H1 (cell line): ENCODE results near the gene MTO1. TPM values are rescaled to one million over a fixed set of nuclear protein-coding genes. Genes with fewer than 3 reads are reported as not detected.

Experiments
- CTCF ChIA-PET: fragments of 300-600 bp; sonication (Branson Sonifier 250); formaldehyde crosslinking; loops from one replicate; lab custom pipeline; 2021; ENCODE audit not compliant: partially characterized antibody; lab: Charles Lee
- POLR2A ChIA-PET: fragments of 300-600 bp; sonication (Branson Sonifier 250); formaldehyde crosslinking; loops from one replicate; lab custom pipeline; 2021; ENCODE audit warnings: inconsistent platforms; ENCODE audit not compliant: partially characterized antibody; lab: Charles Lee
- DNase-seq, 2 experiments: peaks; one replicate each; pipeline versions ENCODE4 v3.0.0 to v3.0.0-alpha.2; 2010 to 2022; ENCODE audit warnings: low spot score in 2 of 2, low read depth in 1 of 2, mixed read lengths in 1 of 2
- FAIRE-seq: peaks from 2 replicates; lab custom pipeline; 2011; peaks lifted over from hg19 to GRCh38; lab: Jason Lieb, UNC
- H2AFZ ChIP-seq: 2 replicates; pipeline ENCODE4 v1.8.1; 2012; ENCODE audit warnings: low read length, inconsistent platforms
- H2AK5ac ChIP-seq: 2 replicates; pipeline ENCODE4 v1.6.1; 2013; ENCODE audit warnings: low read depth, low read length
- H2BK120ac ChIP-seq: replicated peaks from 2 replicates; pipeline ENCODE3; 2013; ENCODE audit warnings: low read depth, low read length, inconsistent platforms
- H2BK12ac ChIP-seq: 2 replicates; pipeline ENCODE4 v1.6.1; 2013; ENCODE audit warnings: low read depth, low read length
- H2BK15ac ChIP-seq: 2 replicates; pipeline ENCODE4 v1.6.1; 2013; ENCODE audit warnings: low read length
- H2BK20ac ChIP-seq: 2 replicates; pipeline ENCODE4 v1.6.1; 2013; ENCODE audit warnings: low read length
- H2BK5ac ChIP-seq: 2 replicates; pipeline ENCODE4 v1.6.1; 2013; ENCODE audit warnings: low read depth, low read length
- H3K14ac ChIP-seq: 2 replicates; pipeline ENCODE4 v1.6.1; 2013; ENCODE audit warnings: inconsistent platforms; ENCODE audit not compliant: insufficient read length
- H3K18ac ChIP-seq: 2 replicates; pipeline ENCODE4 v1.6.1; 2013; ENCODE audit warnings: low read length; ENCODE audit errors: extremely low read depth
- H3K23ac ChIP-seq: 2 replicates; pipeline ENCODE4 v1.6.1; 2013; ENCODE audit warnings: inconsistent platforms; ENCODE audit not compliant: insufficient read length
- H3K23me2 ChIP-seq: 2 replicates; pipeline ENCODE4 v1.6.1; 2013; ENCODE audit warnings: low read depth, low read length
- H3K27ac ChIP-seq: 2 replicates; pipeline ENCODE4 v1.6.1; 2011; ENCODE audit warnings: low read depth, low read length, inconsistent platforms
- H3K27me3 ChIP-seq, 4 experiments: replicated peaks in 1 of 4; 1 replicate in 1 of 4; 2 replicates in 3 of 4; pipeline versions ENCODE4 v1.6.1 to v1.8.1; 2011 to 2013; ENCODE audit warnings: low read length in 3 of 4, mild to moderate bottlenecking in 3 of 4, inconsistent platforms in 2 of 4, mixed read lengths in 2 of 4, moderate library complexity in 1 of 4; ENCODE audit not compliant: control insufficient read depth in 3 of 4, insufficient read depth in 3 of 4; ENCODE audit errors: extremely low read depth in 1 of 4
- H3K36me3 ChIP-seq, 4 experiments: 2 replicates each; pipeline versions ENCODE4 v1.6.1 to v1.8.1; 2011 to 2013; ENCODE audit warnings: mild to moderate bottlenecking in 4 of 4, low read length in 3 of 4, moderate library complexity in 2 of 4, control low read depth in 1 of 4, inconsistent platforms in 1 of 4; ENCODE audit not compliant: insufficient read depth in 4 of 4, control insufficient read depth in 2 of 4
- H3K4ac ChIP-seq: replicated peaks from 2 replicates; pipeline ENCODE3; 2013; ENCODE audit warnings: low read length, low read depth, mixed read lengths, inconsistent platforms; ENCODE audit not compliant: insufficient read length
- H3K4me1 ChIP-seq, 4 experiments: replicated peaks in 1 of 4; 1 replicate in 1 of 4; 2 replicates in 3 of 4; pipeline versions ENCODE4 v1.6.1 to v1.8.1; 2011 to 2013; ENCODE audit warnings: low read length in 3 of 4, inconsistent platforms in 2 of 4, mixed read lengths in 1 of 4; ENCODE audit not compliant: insufficient read depth in 4 of 4, control insufficient read depth in 3 of 4
- H3K4me2 ChIP-seq, 2 experiments: 2 replicates each; pipeline versions ENCODE4 v1.6.1 to v1.8.1; 2011 to 2013; ENCODE audit warnings: low read depth in 2 of 2, low read length in 2 of 2, control low read depth in 1 of 2, inconsistent platforms in 1 of 2, mild to moderate bottlenecking in 1 of 2; ENCODE audit not compliant: insufficient read depth in 1 of 2
- H3K4me3 ChIP-seq, 4 experiments: fragments of 200-600, 300-600 bp in 1 of 4; sonication (generic), shearing (Covaris generic), sonication (Bioruptor Twin) in 1 of 4; 2 replicates each; pipeline versions ENCODE4 v1.5.1 to v1.8.1; 2011 to 2016; ENCODE audit warnings: low read length in 4 of 4, low read depth in 3 of 4, control low read depth in 2 of 4, inconsistent platforms in 2 of 4, mild to moderate bottlenecking in 2 of 4, mixed read lengths in 1 of 4, moderate library complexity in 1 of 4; ENCODE audit not compliant: insufficient read depth in 2 of 4; ENCODE audit errors: extremely low read depth in 1 of 4
- H3K56ac ChIP-seq: replicated peaks from 2 replicates; pipeline ENCODE3; 2013; ENCODE audit warnings: low read depth, mild to moderate bottlenecking, mixed read lengths, low read length, inconsistent platforms; ENCODE audit not compliant: insufficient read length
- H3K79me1 ChIP-seq: 2 replicates; pipeline ENCODE4 v1.6.1; 2013; ENCODE audit warnings: low read depth, low read length, control low read depth
- H3K79me2 ChIP-seq, 2 experiments: 2 replicates each; pipeline versions ENCODE4 v1.6.1 to v1.8.1; 2012 to 2013; ENCODE audit warnings: low read length in 2 of 2, mild to moderate bottlenecking in 2 of 2, inconsistent platforms in 1 of 2; ENCODE audit not compliant: insufficient read depth in 2 of 2, control insufficient read depth in 1 of 2
- H3K9ac ChIP-seq, 4 experiments: replicated peaks in 1 of 4; 1 replicate in 1 of 4; 2 replicates in 3 of 4; pipeline versions ENCODE4 v1.6.1 to v1.8.1; 2011 to 2013; ENCODE audit warnings: low read depth in 3 of 4, low read length in 3 of 4, control low read depth in 2 of 4, mild to moderate bottlenecking in 2 of 4, moderate library complexity in 2 of 4, inconsistent platforms in 1 of 4; ENCODE audit errors: extremely low read depth in 1 of 4
- H3K9me3 ChIP-seq, 2 experiments: 2 replicates each; pipeline versions ENCODE4 v1.6.1 to v1.8.1; 2012 to 2013; ENCODE audit warnings: mild to moderate bottlenecking in 2 of 2, moderate library complexity in 2 of 2, control low read depth in 1 of 2, inconsistent platforms in 1 of 2, low read depth in 1 of 2, low read length in 1 of 2, mixed read lengths in 1 of 2; ENCODE audit not compliant: insufficient read depth in 2 of 2
- H4K20me1 ChIP-seq, 2 experiments: replicated peaks in 1 of 2; 2 replicates each; pipeline versions ENCODE3 to v1.8.1; 2011 to 2013; ENCODE audit warnings: inconsistent platforms in 2 of 2, low read length in 2 of 2, mild to moderate bottlenecking in 1 of 2; ENCODE audit not compliant: insufficient read depth in 2 of 2, control insufficient read depth in 1 of 2
- H4K5ac ChIP-seq: 2 replicates; pipeline ENCODE4 v1.6.1; 2013; ENCODE audit warnings: low read length, low read depth, mixed read lengths, inconsistent platforms; ENCODE audit not compliant: insufficient read length
- H4K8ac ChIP-seq: 2 replicates; pipeline ENCODE4 v1.8.0; 2013; ENCODE audit warnings: mild to moderate bottlenecking, moderate library complexity, low read length, inconsistent platforms; ENCODE audit not compliant: insufficient read depth; ENCODE audit errors: extremely low read depth
- H4K91ac ChIP-seq: replicated peaks from 2 replicates; pipeline ENCODE3; 2013; ENCODE audit warnings: low read length, mixed read lengths, inconsistent platforms; ENCODE audit not compliant: insufficient read length
- CTBP2 ChIP-seq: IDR thresholded peaks from 2 replicates; pipeline ENCODE4 v1.7.0; 2011; ENCODE audit warnings: borderline replicate concordance, mild to moderate bottlenecking, moderate library complexity, mixed read lengths, low read length; ENCODE audit not compliant: insufficient read depth, insufficient read length
- EP300 ChIP-seq, 2 experiments: IDR thresholded peaks; 1 replicate in 1 of 2; 2 replicates in 1 of 2; pipeline ENCODE4 v1.6.1; 2011 to 2012; ENCODE audit warnings: low read depth in 2 of 2, low read length in 2 of 2, mild to moderate bottlenecking in 2 of 2, borderline replicate concordance in 1 of 2, inconsistent platforms in 1 of 2, moderate library complexity in 1 of 2
- KDM1A ChIP-seq: fragments of 200-600, 300-600 bp; sonication (generic); IDR thresholded peaks from 2 replicates; pipeline ENCODE4 v1.7.1; 2016; ENCODE audit warnings: mild to moderate bottlenecking, low read length, borderline replicate concordance
- KDM5A ChIP-seq: fragments of 200-600 bp; IDR thresholded peaks from 2 replicates; pipeline ENCODE4 v1.7.1; 2012; ENCODE audit warnings: mild to moderate bottlenecking, low read length, inconsistent platforms, mixed read lengths
- POU5F1 ChIP-seq: IDR thresholded peaks from 2 replicates; pipeline ENCODE4 v1.6.1; 2011; ENCODE audit warnings: low read depth, mild to moderate bottlenecking, low read length, moderate library complexity
- RAD21 ChIP-seq, 2 experiments: IDR thresholded peaks in 1 of 2; conservative IDR thresholded peaks in 1 of 2; 2 replicates each; pipeline ENCODE4 v1.6.1; 2011; ENCODE audit warnings: low read depth in 2 of 2, low read length in 2 of 2, improper control_type of control experiment in 1 of 2, inconsistent platforms in 1 of 2, mild to moderate bottlenecking in 1 of 2, moderate library complexity in 1 of 2
- RBBP5 ChIP-seq: IDR thresholded peaks from 2 replicates; pipeline ENCODE4 v1.7.1; 2012; ENCODE audit warnings: low read depth, mild to moderate bottlenecking, inconsistent platforms, low read length, moderate library complexity, borderline replicate concordance
- RNF2 ChIP-seq: fragments of 200-900, 300-1000 bp; sonication (generic); IDR thresholded peaks from 2 replicates; pipeline ENCODE4 v1.7.1; 2016; ENCODE audit warnings: borderline replicate concordance, low read depth, mild to moderate bottlenecking, antibody characterized with exemption, low read length; ENCODE audit not compliant: poor library complexity, severe bottlenecking; ENCODE audit errors: missing control alignments
- TBP ChIP-seq: IDR thresholded peaks from 2 replicates; pipeline ENCODE4 v1.6.1; 2011; ENCODE audit warnings: low read depth, low read length, improper control_type of control experiment
- USF2 ChIP-seq: IDR thresholded peaks from 2 replicates; pipeline ENCODE4 v1.6.1; 2011; ENCODE audit warnings: low read length, improper control_type of control experiment
- YY1 ChIP-seq: IDR thresholded peaks from 2 replicates; pipeline ENCODE4 v1.6.1; 2011; ENCODE audit warnings: low read depth, mild to moderate bottlenecking, low read length
- ZNF274 ChIP-seq: IDR thresholded peaks from 2 replicates; pipeline ENCODE4 v1.7.0; 2012; ENCODE audit warnings: low read length, borderline replicate concordance; ENCODE audit errors: extremely low read depth
- whole genome bisulfite sequencing, 2 experiments: shearing (Covaris generic) in 1 of 2; methylation state at CpG; one replicate each; pipeline versions ENCODE4 v1.1.6 to v1.1.7; 2013 to 2015; ENCODE audit warnings: low lambda C conversion rate in 2 of 2, mixed read lengths in 2 of 2, inconsistent platforms in 1 of 2, low coverage in 1 of 2, missing lambda C conversion rate in 1 of 2; ENCODE audit not compliant: insufficient replicate concordance in 2 of 2, insufficient coverage in 1 of 2, insufficient read length in 1 of 2; ENCODE audit errors: extremely low coverage in 1 of 2, missing lambda C conversion rate in 1 of 2; 5-methylcytosine and 5-hydroxymethylcytosine counted together
- polyA plus RNA-seq, 7 experiments: library from polyadenylated mRNA; depleted of rRNA in 3 of 7; stranded (reverse) in 5 of 7; unstranded in 2 of 7; fragments of >200 nt in 5 of 7; fragments of 200-250 nt in 2 of 7; gene quantifications; 1 replicate in 5 of 7; 2 replicates in 1 of 7; 4 replicates in 1 of 7; pipeline versions ENCODE4 v1.2.1 to v1.2.3, GENCODE V29; 2011 to 2013; ENCODE audit warnings: missing spikeins in 2 of 7, mixed read lengths in 2 of 7
- total RNA-seq: library from RNA; stranded (reverse); fragmentation: NEBNext Ultra II Directional; extraction: Animal tissue kit (Norgen Biotek cat#: 25700); gene quantifications from 2 replicates; pipeline ENCODE4 v1.2.1, GENCODE V29; 2021

MTO1 gene
- total and polyA plus RNA-seq, 2 of the 8 experiments (the other 6 are each of a cell fraction or from before 2014, with no cell fraction given): 20.9 to 31.6 TPM

- no peak overlapping the region for H2AFZ ChIP-seq
- H4K8ac ChIP-seq: no peak overlapping the region
- no peak overlapping the region for H4K5ac ChIP-seq
- H3K79me1 ChIP-seq: no peaks in the 10 kb centered on the region
- H2BK15ac ChIP-seq: no peak overlapping the region
- FAIRE-seq (no peak), DNase-seq (no peak)
- no peak overlapping the region for H4K91ac ChIP-seq
- no peaks in the 10 kb centered on the region for H4K20me1 ChIP-seq
- no peak overlapping the region for H3K27ac ChIP-seq
- H3K14ac ChIP-seq: no peak overlapping the region
- H3K4ac ChIP-seq: no peak overlapping the region
- H2BK120ac ChIP-seq: no peak overlapping the region
- no peak overlapping the region for H3K4me2 ChIP-seq
- no peaks in the 10 kb centered on the region for H3K9me3 ChIP-seq
- POLR2A ChIA-PET: interaction anchor here (0.8 to 2.1 kb wide), 5 partner anchors 17 to 146 kb away, joined by 3 to 15 read pairs (median 4); partner anchors contain the start of gene EEF1A1
- no peak overlapping the region for H3K4me3 ChIP-seq
- H3K9ac ChIP-seq: no peak overlapping the region
- H3K27me3 ChIP-seq: no peaks in the 10 kb centered on the region
- no peak overlapping the region for H2BK5ac ChIP-seq
- CTCF ChIA-PET: no interaction called here
- 93% methylated on average over 2 of the region's 2 CpGs; no CpG with 5 or more reads in 1 of the 2 experiments for WGBS, 2 experiments
- H2BK12ac ChIP-seq: no peak overlapping the region
- H3K56ac ChIP-seq: no peak overlapping the region
- H2AK5ac ChIP-seq: no peak overlapping the region
- H3K79me2 ChIP-seq: no peaks in the 10 kb centered on the region
- H2BK20ac ChIP-seq: no peak overlapping the region
- no peak overlapping the region for H3K23ac ChIP-seq
- H3K18ac ChIP-seq: no peak overlapping the region
- no peaks in the 10 kb centered on the region for H3K4me1 ChIP-seq
- H3K36me3 ChIP-seq: peaks cover 13 to 68% (median 43%) of the 10 kb centered on the region in 4 experiments; a peak in 7 of 8 replicates
- H3K23me2 ChIP-seq: no peaks in the 10 kb centered on the region
- TF ChIP-seq TBP: no peak
- TF ChIP-seq RAD21 (IDR thresholded peaks at IDR 0.05 in 1 of 2, conservative IDR thresholded peaks at IDR 0.05 in 1 of 2; ENCODE audit: low read depth in 2 of 2, low read length in 2 of 2): no peak
- no peak for TF ChIP-seq YY1
- TF ChIP-seq EP300 (IDR thresholded peaks at IDR 0.05; ENCODE audit: borderline replicate concordance in 1 of 2, low read depth in 2 of 2, low read length in 2 of 2): no peak
- TF ChIP-seq KDM1A: no peak
- TF ChIP-seq POU5F1: no peak
- no peak for TF ChIP-seq RBBP5
- TF ChIP-seq RNF2: no peak
- TF ChIP-seq ZNF274: no peak
- no peak for TF ChIP-seq KDM5A
- TF ChIP-seq USF2: no peak
- no peak for TF ChIP-seq CTBP2
These were observed 22.9 kb downstream of the MTO1 start for GRCh38 chr6:73484438-73484837.
